Upper lobe of left lung (tissue), 4 donors: ENCODE results near the gene TTC28.

Experiments used
- EP300 ChIP-seq, 4 donors: sonication (generic); formaldehyde crosslinking; IDR thresholded peaks; one replicate each; pipeline ENCODE4 v1.5.1; 2017; ENCODE audit warnings: antibody characterized with exemption in 4 of 4, control low read depth in 2 of 4
- POLR2A ChIP-seq, 4 donors: fragments of 450-650 bp; IDR thresholded peaks; one replicate each; pipeline ENCODE4 v1.5.1; 2016 to 2017; ENCODE audit warnings: antibody characterized with exemption in 4 of 4, mild to moderate bottlenecking in 2 of 4
- POLR2AphosphoS5 ChIP-seq, 2 donors: sonication (generic); formaldehyde crosslinking; IDR thresholded peaks; one replicate each; pipeline ENCODE4 v1.5.1; 2017; ENCODE audit warnings: antibody characterized with exemption in 2 of 2
- TF ChIP-seq, protein P1 (sequence below), 6 experiments: fragments of 450-650 bp in 4 of 6; fragments of 200-600 bp in 2 of 6; sonication (generic) in 2 of 6; IDR thresholded peaks; one replicate each; pipeline ENCODE4 v1.5.1; 2016 to 2019; ENCODE audit warnings: antibody characterized with exemption in 6 of 6

- no peak for TF ChIP-seq EP300 (IDR thresholded peaks at IDR 0.05)
- TF ChIP-seq, protein P1, sequence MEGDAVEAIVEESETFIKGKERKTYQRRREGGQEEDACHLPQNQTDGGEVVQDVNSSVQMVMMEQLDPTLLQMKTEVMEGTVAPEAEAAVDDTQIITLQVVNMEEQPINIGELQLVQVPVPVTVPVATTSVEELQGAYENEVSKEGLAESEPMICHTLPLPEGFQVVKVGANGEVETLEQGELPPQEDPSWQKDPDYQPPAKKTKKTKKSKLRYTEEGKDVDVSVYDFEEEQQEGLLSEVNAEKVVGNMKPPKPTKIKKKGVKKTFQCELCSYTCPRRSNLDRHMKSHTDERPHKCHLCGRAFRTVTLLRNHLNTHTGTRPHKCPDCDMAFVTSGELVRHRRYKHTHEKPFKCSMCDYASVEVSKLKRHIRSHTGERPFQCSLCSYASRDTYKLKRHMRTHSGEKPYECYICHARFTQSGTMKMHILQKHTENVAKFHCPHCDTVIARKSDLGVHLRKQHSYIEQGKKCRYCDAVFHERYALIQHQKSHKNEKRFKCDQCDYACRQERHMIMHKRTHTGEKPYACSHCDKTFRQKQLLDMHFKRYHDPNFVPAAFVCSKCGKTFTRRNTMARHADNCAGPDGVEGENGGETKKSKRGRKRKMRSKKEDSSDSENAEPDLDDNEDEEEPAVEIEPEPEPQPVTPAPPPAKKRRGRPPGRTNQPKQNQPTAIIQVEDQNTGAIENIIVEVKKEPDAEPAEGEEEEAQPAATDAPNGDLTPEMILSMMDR (IDR thresholded peaks at IDR 0.05) = no peak
- no peak for TF ChIP-seq POLR2AphosphoS5 (IDR thresholded peaks at IDR 0.05)
- TF ChIP-seq POLR2A (IDR thresholded peaks at IDR 0.05) = no peak
Measured at GRCh38 chr22:28601915-28602314, 77.7 kb downstream of the TTC28 start.
